ENCODE data around the gene ROBO2. TPM values are rescaled to one million over a fixed set of nuclear protein-coding genes. Genes with fewer than 3 reads are reported as not detected.

Gene ROBO2
- polyA plus RNA-seq, 1 of the 3 experiments (the other 2 are of a cell fraction): not detected

- Histone ChIP-seq H3K9me3 (no peaks in the 10 kb centered on the region), H3K9ac (no peak overlapping the region), H3K27ac (ENCODE audit: low read depth in 2 of 2, low read length in 1 of 2) (no peak overlapping the region), H3K27me3 (ENCODE audit: insufficient read depth) (no peaks in the 10 kb centered on the region), H3K36me3 (replicated peaks in 1 of 2; ENCODE audit: control insufficient read depth in 1 of 2, insufficient read depth in 2 of 2, low read length in 1 of 2) (no peaks in the 10 kb centered on the region), H3K9me2 (no peaks in the 10 kb centered on the region), H2AFZ (ENCODE audit: low read depth) (no peak overlapping the region), H3K4me1 (ENCODE audit: control insufficient read depth in 1 of 2, insufficient read depth in 2 of 2, low read depth in 1 of 2, low read length in 1 of 2) (no peaks in the 10 kb centered on the region; a peak in 1 of 4 replicates), H3K79me2 (ENCODE audit: insufficient read depth) (no peaks in the 10 kb centered on the region), H4K20me1 (ENCODE audit: insufficient read depth) (no peaks in the 10 kb centered on the region), H3K4me3 (ENCODE audit: low read depth in 2 of 2, low read length in 1 of 2) (no peak overlapping the region), H3F3A (replicated peaks; ENCODE audit: insufficient read depth) (no peaks in the 10 kb centered on the region), H3K4me2 (no peak overlapping the region)
- ChIA-PET CTCF (no interaction called here), POLR2A (no interaction called here)
- no peak for TF ChIP-seq REST (IDR thresholded peaks at IDR 0.05; ENCODE audit: low read depth, low read length)
- TF ChIP-seq NFIC (IDR thresholded peaks at IDR 0.05; ENCODE audit: borderline replicate concordance): no peak
- no peak for TF ChIP-seq RFX5 (IDR thresholded peaks at IDR 0.05; ENCODE audit: low read length)
- no peak for TF ChIP-seq TAF1 (IDR thresholded peaks at IDR 0.05; ENCODE audit: borderline replicate concordance, low read depth, low read length)
- no peak for TF ChIP-seq TEAD4 (IDR thresholded peaks at IDR 0.05; ENCODE audit: borderline replicate concordance, insufficient read depth)
- no peak for TF ChIP-seq CTCF (IDR thresholded peaks at IDR 0.05)
- TF ChIP-seq POLR2AphosphoS5 (IDR thresholded peaks at IDR 0.05; ENCODE audit: low read depth, low read length): no peak
- no peak for TF ChIP-seq RCOR1 (IDR thresholded peaks at IDR 0.05; ENCODE audit: low read length)
- no peak for TF ChIP-seq JUND (IDR thresholded peaks at IDR 0.05)
- TF ChIP-seq MEF2A (IDR thresholded peaks at IDR 0.05; ENCODE audit: borderline replicate concordance, low read depth): no peak
- TF ChIP-seq MAX (IDR thresholded peaks at IDR 0.05; ENCODE audit: low read depth): no peak
- TF ChIP-seq NRF1 (IDR thresholded peaks at IDR 0.05; ENCODE audit: low read depth, low read length): no peak
- TF ChIP-seq SIN3A (IDR thresholded peaks at IDR 0.05; ENCODE audit: borderline replicate concordance, low read depth, low read length): no peak
- TF ChIP-seq FOXM1 (IDR thresholded peaks at IDR 0.05; ENCODE audit: low read depth): no peak
- WGBS (ENCODE audit: low lambda C conversion rate): 54% methylated on average over 5 of the region's 5 CpGs
- no peak for DNase-seq
These were observed 382.0 kb downstream of the ROBO2 start for GRCh38 chr3:77421916-77422315.

GRCh38 chr3:77426531-77426930 is 386.6 kb downstream of the ROBO2 start:
- no peaks in the 10 kb centered on the region for H3K27me3 ChIP-seq (ENCODE audit: insufficient read depth)
- H2AFZ ChIP-seq (ENCODE audit: low read depth): no peak overlapping the region
- POLR2A ChIA-PET: no interaction called here
- H3K4me1 ChIP-seq (ENCODE audit: control insufficient read depth in 1 of 2, insufficient read depth in 2 of 2, low read depth in 1 of 2, low read length in 1 of 2): no peaks in the 10 kb centered on the region
- CTCF ChIA-PET: no interaction called here
- H3K4me2 ChIP-seq: no peak overlapping the region
- DNase-seq: no peak
- no peaks in the 10 kb centered on the region for H3K79me2 ChIP-seq (ENCODE audit: insufficient read depth)
- H3K9ac ChIP-seq: no peak overlapping the region
- no peaks in the 10 kb centered on the region for H3K9me3 ChIP-seq
- no peaks in the 10 kb centered on the region for H3K9me2 ChIP-seq
- no peak overlapping the region for H3K27ac ChIP-seq (ENCODE audit: low read depth in 2 of 2, low read length in 1 of 2)
- H3K36me3 ChIP-seq (replicated peaks in 1 of 2; ENCODE audit: control insufficient read depth in 1 of 2, insufficient read depth in 2 of 2, low read length in 1 of 2): no peaks in the 10 kb centered on the region
- H3F3A ChIP-seq (replicated peaks; ENCODE audit: insufficient read depth): no peaks in the 10 kb centered on the region
- no peak overlapping the region for H3K4me3 ChIP-seq (ENCODE audit: low read depth in 2 of 2, low read length in 1 of 2)
- no peaks in the 10 kb centered on the region for H4K20me1 ChIP-seq (ENCODE audit: insufficient read depth)
- TF ChIP-seq NRF1 (IDR thresholded peaks at IDR 0.05; ENCODE audit: low read depth, low read length) (no peak), RFX5 (IDR thresholded peaks at IDR 0.05; ENCODE audit: low read length) (no peak), FOXJ3 (CRISPR knock-in tag; IDR thresholded peaks at IDR 0.05) (no peak), NFIC (IDR thresholded peaks at IDR 0.05; ENCODE audit: borderline replicate concordance) (no peak), MXI1 (IDR thresholded peaks at IDR 0.05; ENCODE audit: low read depth, low read length) (no peak), RCOR1 (IDR thresholded peaks at IDR 0.05; ENCODE audit: low read length) (no peak), TEAD4 (IDR thresholded peaks at IDR 0.05; ENCODE audit: borderline replicate concordance, insufficient read depth) (no peak), RAD21 (IDR thresholded peaks at IDR 0.05; ENCODE audit: low read length) (no peak), SMC3 (IDR thresholded peaks at IDR 0.05; ENCODE audit: low read depth, low read length) (no peak), EZH2phosphoT487 (IDR thresholded peaks at IDR 0.05; ENCODE audit: borderline replicate concordance, low read depth) (no peak), MEF2A (IDR thresholded peaks at IDR 0.05; ENCODE audit: borderline replicate concordance, low read depth) (no peak), CTCF (IDR thresholded peaks at IDR 0.05) (no peak)

Data from SK-N-SH (cell line).